ENCODE data around the gene HPSE2.

DNA sequence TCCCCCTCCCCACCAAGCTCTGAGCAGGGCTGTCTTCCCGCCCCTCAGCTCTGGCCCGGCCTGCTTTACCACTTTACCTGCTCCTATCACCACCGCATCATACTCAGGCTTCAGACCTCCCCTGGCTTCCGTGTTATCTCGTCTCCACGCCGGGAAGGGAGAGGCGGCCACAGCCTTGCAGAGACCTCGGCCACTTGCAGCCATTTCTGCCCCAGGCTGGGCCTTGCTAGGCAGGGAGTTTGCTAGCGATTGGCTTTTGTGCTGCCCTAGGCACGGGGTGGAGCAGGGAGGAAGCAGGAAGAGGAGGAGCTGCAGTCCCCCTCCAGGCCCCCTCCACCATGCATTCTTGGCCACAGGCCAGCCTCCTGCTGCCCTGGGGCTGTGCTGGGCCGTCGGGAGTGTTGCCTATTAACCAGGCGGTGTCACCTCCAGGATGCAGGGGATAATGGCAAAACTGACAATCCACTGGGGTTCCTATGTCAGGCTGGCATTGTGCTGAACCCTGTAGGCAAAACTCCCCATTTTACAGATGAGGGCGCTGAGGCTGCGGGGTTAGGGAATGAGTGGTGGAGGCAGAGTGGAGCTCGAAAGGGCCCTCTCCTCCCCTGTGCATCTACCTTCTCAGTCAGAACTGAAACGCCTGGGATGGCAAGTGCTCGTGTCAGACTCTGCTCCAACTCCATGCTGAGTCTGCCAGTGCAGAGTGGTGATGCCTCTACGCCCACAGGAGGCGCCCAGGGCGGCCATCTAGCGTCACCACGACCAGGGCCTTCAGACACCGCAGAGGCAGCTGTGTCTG is 820.5 kb downstream of the HPSE2 start, which contains the start of gene PYROXD2:
- TF ChIP-seq, protein P1, sequence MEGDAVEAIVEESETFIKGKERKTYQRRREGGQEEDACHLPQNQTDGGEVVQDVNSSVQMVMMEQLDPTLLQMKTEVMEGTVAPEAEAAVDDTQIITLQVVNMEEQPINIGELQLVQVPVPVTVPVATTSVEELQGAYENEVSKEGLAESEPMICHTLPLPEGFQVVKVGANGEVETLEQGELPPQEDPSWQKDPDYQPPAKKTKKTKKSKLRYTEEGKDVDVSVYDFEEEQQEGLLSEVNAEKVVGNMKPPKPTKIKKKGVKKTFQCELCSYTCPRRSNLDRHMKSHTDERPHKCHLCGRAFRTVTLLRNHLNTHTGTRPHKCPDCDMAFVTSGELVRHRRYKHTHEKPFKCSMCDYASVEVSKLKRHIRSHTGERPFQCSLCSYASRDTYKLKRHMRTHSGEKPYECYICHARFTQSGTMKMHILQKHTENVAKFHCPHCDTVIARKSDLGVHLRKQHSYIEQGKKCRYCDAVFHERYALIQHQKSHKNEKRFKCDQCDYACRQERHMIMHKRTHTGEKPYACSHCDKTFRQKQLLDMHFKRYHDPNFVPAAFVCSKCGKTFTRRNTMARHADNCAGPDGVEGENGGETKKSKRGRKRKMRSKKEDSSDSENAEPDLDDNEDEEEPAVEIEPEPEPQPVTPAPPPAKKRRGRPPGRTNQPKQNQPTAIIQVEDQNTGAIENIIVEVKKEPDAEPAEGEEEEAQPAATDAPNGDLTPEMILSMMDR (IDR thresholded peaks at IDR 0.05): no peak
- no peak for TF ChIP-seq EZH2 (IDR thresholded peaks at IDR 0.05; ENCODE audit: borderline replicate concordance, insufficient read depth, low read depth, low read length, poor library complexity, severe bottlenecking)
